Subcutaneous abdominal adipose tissue (tissue), 5 donors: ENCODE measurements around the gene HOXC10.
A peak's percentile ranks its signal among the peaks of the same experiment; 100 is the strongest.

Experiments used
- H3K27ac ChIP-seq: one replicate; pipeline ENCODE4 v1.7.0; 2013; ENCODE audit warnings: low read depth, mild to moderate bottlenecking, inconsistent platforms, low read length, moderate library complexity
- H3K27me3 ChIP-seq, 5 donors: one replicate each; pipeline ENCODE4 v1.7.0; 2013; ENCODE audit warnings: low read length in 5 of 5, inconsistent platforms in 1 of 5; ENCODE audit not compliant: control insufficient read depth in 5 of 5, insufficient read depth in 4 of 5
- H3K36me3 ChIP-seq, 5 donors: one replicate each; pipeline ENCODE4 v1.7.0; 2013; ENCODE audit warnings: low read length in 5 of 5; ENCODE audit not compliant: control insufficient read depth in 5 of 5, insufficient read depth in 5 of 5
- H3K4me1 ChIP-seq, 5 donors: one replicate each; pipeline ENCODE4 v1.7.0; 2013; ENCODE audit warnings: low read length in 5 of 5, mild to moderate bottlenecking in 3 of 5, moderate library complexity in 1 of 5; ENCODE audit not compliant: control insufficient read depth in 5 of 5, insufficient read depth in 5 of 5
- H3K4me3 ChIP-seq, 5 donors: one replicate each; pipeline ENCODE4 v1.7.0; 2013; ENCODE audit warnings: low read length in 5 of 5, low read depth in 1 of 5
- H3K9ac ChIP-seq, 5 donors: one replicate each; pipeline ENCODE4 v1.7.0; 2013; ENCODE audit warnings: low read length in 5 of 5, mild to moderate bottlenecking in 4 of 5, moderate library complexity in 3 of 5
- H3K9me3 ChIP-seq, 5 donors: one replicate each; pipeline ENCODE4 v1.7.0; 2013; ENCODE audit warnings: low read length in 5 of 5; ENCODE audit not compliant: control insufficient read depth in 5 of 5
- donor health status: healthy.
- donor health status: healthy.
- donor health status: healthy.
- donor health status: healthy.
- donor health status: healthy.

The HOXC10 gene

GRCh38 chr12:53998110-53998899 is 13.4 kb downstream of the HOXC10 start:
- Histone ChIP-seq H3K4me3 (peak overlapping the region; percentile 48 to 78 (median 78)), H3K9ac (peak overlapping the region in 4 of 5 donors; percentile 45 to 98 (median 84)), H3K27me3 (peaks cover 0 to 50% (median 33%) of the 10 kb centered on the region in 5 donors), H3K27ac (peak overlapping the region; percentile 98), H3K9me3 (no peaks in the 10 kb centered on the region), H3K36me3 (no peaks in the 10 kb centered on the region), H3K4me1 (peaks cover 3 to 95% (median 85%) of the 10 kb centered on the region in 5 donors)

- Histone ChIP-seq H3K9ac (peak overlapping the region in 2 of 5 donors; percentile 57 to 98), H3K9me3 (no peaks in the 10 kb centered on the region), H3K27me3 (peaks cover 0 to 45% (median 35%) of the 10 kb centered on the region in 5 donors), H3K4me3 (peak overlapping the region; percentile 47 to 78 (median 77)), H3K4me1 (peaks cover 4 to 94% (median 84%) of the 10 kb centered on the region in 5 donors), H3K27ac (peak overlapping the region; percentile 98), H3K36me3 (no peaks in the 10 kb centered on the region)
Observed at GRCh38 chr12:53998900-53999236, 13.9 kb downstream of the HOXC10 start.

GRCh38 chr12:53999559-54000115 is 14.7 kb downstream of the HOXC10 start:
- peaks cover 0 to 50% (median 36%) of the 10 kb centered on the region in 5 donors for H3K27me3 ChIP-seq
- peak overlapping the region; percentile 98 for H3K27ac ChIP-seq
- H3K9ac ChIP-seq = peak overlapping the region; percentile 44 to 98 (median 83)
- peaks cover 4 to 94% (median 84%) of the 10 kb centered on the region in 5 donors for H3K4me1 ChIP-seq
- no peaks in the 10 kb centered on the region for H3K9me3 ChIP-seq
- no peaks in the 10 kb centered on the region for H3K36me3 ChIP-seq
- peak overlapping the region; percentile 71 to 85 (median 77) for H3K4me3 ChIP-seq

- Histone ChIP-seq H3K27me3 (peaks cover 0 to 51% (median 35%) of the 10 kb centered on the region in 5 donors), H3K4me3 (peak within 1 kb of the TSS; percentile 71 to 85 (median 77)), H3K9ac (peak within 1 kb of the TSS; percentile 63 to 98 (median 83)), H3K9me3 (no peaks in the 10 kb centered on the region), H3K27ac (peak within 1 kb of the TSS; percentile 98), H3K4me1 (peaks cover 4 to 94% (median 84%) of the 10 kb centered on the region in 5 donors), H3K36me3 (no peaks in the 10 kb centered on the region)
Observed at GRCh38 chr12:54000116-54001114, 15.5 kb downstream of the HOXC10 start, which contains the start of gene HOXC9. Gene HOXC9, plus strand, starts transcription at chr12:54000161. Its CDS starts 28 bp downstream, at chr12:54000189.

GRCh38 chr12:54001283-54002187 is 16.6 kb downstream of the HOXC10 start:
- Histone ChIP-seq H3K27me3 (peaks cover 0 to 54% (median 31%) of the 10 kb centered on the region in 5 donors), H3K4me3 (peak overlapping the region; percentile 68 to 85 (median 74)), H3K4me1 (peaks cover 4 to 93% (median 83%) of the 10 kb centered on the region in 5 donors), H3K9ac (peak overlapping the region; percentile 63 to 98 (median 83)), H3K27ac (peak overlapping the region; percentile 98), H3K9me3 (no peaks in the 10 kb centered on the region), H3K36me3 (no peaks in the 10 kb centered on the region)

GRCh38 chr12:54002278-54002914 is 17.4 kb downstream of the HOXC10 start:
- Histone ChIP-seq H3K27ac (peak overlapping the region; percentile 98), H3K36me3 (no peaks in the 10 kb centered on the region), H3K9ac (peak overlapping the region in 4 of 5 donors; percentile 0 to 98 (median 68)), H3K9me3 (no peaks in the 10 kb centered on the region), H3K27me3 (peaks cover 0 to 51% (median 27%) of the 10 kb centered on the region in 5 donors), H3K4me1 (peaks cover 4 to 93% (median 84%) of the 10 kb centered on the region in 5 donors), H3K4me3 (peak overlapping the region in 4 of 5 donors; percentile 27 to 85 (median 71))

GRCh38 chr12:54002915-54003389 is 18.0 kb downstream of the HOXC10 start:
- Histone ChIP-seq H3K27ac (peak overlapping the region; percentile 98), H3K4me1 (peaks cover 4 to 92% (median 82%) of the 10 kb centered on the region in 5 donors), H3K27me3 (peaks cover 2 to 50% (median 26%) of the 10 kb centered on the region in 5 donors), H3K9me3 (no peaks in the 10 kb centered on the region), H3K9ac (peak overlapping the region in 4 of 5 donors; percentile 0 to 98 (median 68)), H3K36me3 (no peaks in the 10 kb centered on the region), H3K4me3 (peak overlapping the region in 2 of 5 donors; percentile 68 to 74)

- Histone ChIP-seq H3K9me3 (no peaks in the 10 kb centered on the region), H3K27ac (peak overlapping the region; percentile 78), H3K4me1 (peaks cover 4 to 91% (median 81%) of the 10 kb centered on the region in 5 donors), H3K27me3 (peaks cover 4 to 51% (median 28%) of the 10 kb centered on the region in 5 donors), H3K4me3 (peak overlapping the region in 1 of 5 donors; percentile 37), H3K36me3 (no peaks in the 10 kb centered on the region), H3K9ac (peak overlapping the region in 2 of 5 donors; percentile 72 to 86)
Observed at GRCh38 chr12:54003625-54004024, 18.7 kb downstream of the HOXC10 start.
